ENCODE measurements around the gene MBTD1.

- TF ChIP-seq CTCF (IDR thresholded peaks at IDR 0.05), result no peak
- TF ChIP-seq POLR2A (IDR thresholded peaks at IDR 0.05), result no peak
Measured at GRCh38 chr17:51305182-51305581, 45.3 kb upstream of the MBTD1 start.

Data from heart left ventricle (tissue), 13 donors.